K562 (cell line): ENCODE data around the gene SLC26A3. TPM values are rescaled to one million over a fixed set of nuclear protein-coding genes. Genes with fewer than 3 reads are reported as not detected.

Source experiments
- ATAC-seq: fragments of 200-7000 bp; cut with Tn5 transposase; 3 replicates; pipeline ENCODE4 v1.9.1; 2020; ENCODE audit warnings: moderate library complexity
- BruUV-seq: library from RNA; stranded (reverse); fragments of 400-500 nt; replicated peaks from 2 replicates; lab custom pipeline; 2021; lab: Mats Ljungman, UMichigan
- CTCF ChIA-PET: fragments of 300-600 bp; formaldehyde crosslinking; extraction: SDS; loops from one replicate; lab custom pipeline; 2021; ENCODE audit warnings: low intra/inter-chr PET ratio; lab: Yijun Ruan, JAX
- POLR2A ChIA-PET: fragments of 300-600, 350-650 bp; sonication (Branson Sonifier 250); formaldehyde crosslinking; extraction: SDS; loops from one replicate; lab custom pipeline; 2021; ENCODE audit warnings: antibody characterized with exemption, inconsistent platforms; lab: Yijun Ruan, JAX
- DNase-seq, 4 experiments: peaks; one replicate each; pipeline versions ENCODE4 v3.0.0 to v3.0.0-alpha.2; 2011 to 2018; ENCODE audit warnings: low spot score in 3 of 4, mixed read lengths in 3 of 4; ENCODE audit errors: extremely low read depth in 1 of 4
- FAIRE-seq: peaks from 2 replicates; lab custom pipeline; 2011; peaks lifted over from hg19 to GRCh38; lab: Jason Lieb, UNC
- H2AFZ ChIP-seq: 2 replicates; pipeline ENCODE4 v1.6.0; 2011; ENCODE audit warnings: low read depth, low read length, control low read depth, inconsistent platforms
- H3K27ac ChIP-seq: fragments of 200-600 bp; 3 replicates; pipeline ENCODE4 v1.8.0; 2011; ENCODE audit warnings: low read depth, mild to moderate bottlenecking, control low read depth, inconsistent platforms, low read length, moderate library complexity, mixed read lengths; ENCODE audit errors: extremely low read depth
- H3K27me3 ChIP-seq, 2 experiments: fragments of 300-600 bp in 1 of 2; 2 replicates in 1 of 2; 3 replicates in 1 of 2; pipeline versions ENCODE4 v1.6.0 to v1.8.0; 2011; ENCODE audit warnings: inconsistent platforms in 2 of 2, low read length in 2 of 2, mild to moderate bottlenecking in 1 of 2, mixed read lengths in 1 of 2, moderate library complexity in 1 of 2; ENCODE audit not compliant: control insufficient read depth in 2 of 2, insufficient read depth in 2 of 2
- H3K36me3 ChIP-seq: fragments of 300-600 bp; 3 replicates; pipeline ENCODE4 v1.8.0; 2011; ENCODE audit warnings: mild to moderate bottlenecking, low read length, inconsistent platforms; ENCODE audit not compliant: control insufficient read depth, insufficient read depth
- H3K4me1 ChIP-seq, 2 experiments: fragments of 200-600 bp in 1 of 2; replicated peaks in 1 of 2; 2 replicates in 1 of 2; 3 replicates in 1 of 2; pipeline versions ENCODE4 v1.5.1 to v1.8.0; 2011; ENCODE audit warnings: inconsistent platforms in 2 of 2, low read length in 2 of 2, mild to moderate bottlenecking in 1 of 2, mixed read lengths in 1 of 2, moderate library complexity in 1 of 2; ENCODE audit not compliant: control insufficient read depth in 2 of 2, insufficient read depth in 2 of 2
- H3K4me2 ChIP-seq: 2 replicates; pipeline ENCODE4 v1.6.1; 2011; ENCODE audit warnings: low read length, control low read depth, inconsistent platforms, mixed read lengths; ENCODE audit not compliant: insufficient read depth
- H3K4me3 ChIP-seq: fragments of 200-600 bp; sonication (generic), shearing (Covaris generic); 2 replicates; pipeline ENCODE4 v1.5.1; 2016; ENCODE audit warnings: control low read depth, inconsistent platforms
- H3K79me2 ChIP-seq: fragments of 200-600 bp; 3 replicates; pipeline ENCODE4 v1.8.0; 2011; ENCODE audit warnings: low read length, inconsistent platforms; ENCODE audit not compliant: control insufficient read depth, insufficient read depth
- H3K9ac ChIP-seq, 2 experiments: 2 replicates each; pipeline versions ENCODE4 v1.6.0 to v1.6.1; 2011; ENCODE audit warnings: low read depth in 2 of 2, low read length in 2 of 2, control low read depth in 1 of 2, inconsistent platforms in 1 of 2, mild to moderate bottlenecking in 1 of 2, mixed read lengths in 1 of 2; ENCODE audit not compliant: insufficient read depth in 1 of 2
- H3K9me1 ChIP-seq: one replicate; pipeline ENCODE4 v1.6.0; 2011; ENCODE audit warnings: inconsistent platforms, mild to moderate bottlenecking, low read length, moderate library complexity; ENCODE audit not compliant: control insufficient read depth, insufficient read depth
- H3K9me3 ChIP-seq: replicated peaks from 2 replicates; pipeline ENCODE4 v1.5.1; 2011; ENCODE audit warnings: low read depth, low read length, inconsistent platforms; ENCODE audit not compliant: control insufficient read depth, insufficient read depth
- H4K20me1 ChIP-seq: replicated peaks from 2 replicates; pipeline ENCODE4 v1.6.1; 2011; ENCODE audit warnings: low read length, inconsistent platforms, mixed read lengths; ENCODE audit not compliant: control insufficient read depth, insufficient read depth
- PBX2 ChIP-seq, 2 experiments: IDR thresholded peaks in 1 of 2; conservative IDR thresholded peaks in 1 of 2; 2 replicates each; pipeline ENCODE4 v1.6.1; 2016; ENCODE audit warnings: low read depth in 2 of 2, mild to moderate bottlenecking in 1 of 2, missing compliant biosample characterization in 1 of 2, missing genetic modification characterization in 1 of 2, moderate library complexity in 1 of 2
- PURB ChIP-seq: sonication (generic); formaldehyde crosslinking; IDR thresholded peaks from 2 replicates; pipeline ENCODE4 v1.9.0; 2021; ENCODE audit warnings: low read depth, mild to moderate bottlenecking, missing genetic modification reagents
- SETDB1 ChIP-seq: IDR thresholded peaks from one replicate; pipeline ENCODE4 v1.6.1; 2012; ENCODE audit warnings: low read length, control low read depth, inconsistent platforms
- SNRNP70 ChIP-seq: fragments of 200-400 bp; formaldehyde crosslinking; optimal IDR thresholded peaks from 2 replicates; pipeline ENCODE3; 2017; ENCODE audit warnings: low read depth, low read length
- WGBS: fragments of 100-300 bp; shearing (Covaris generic); methylation state at CpG from one replicate; pipeline ENCODE4 v1.1.6; 2016; ENCODE audit warnings: low coverage, mixed read lengths; ENCODE audit not compliant: insufficient coverage; ENCODE audit errors: missing lambda C conversion rate; 5-methylcytosine and 5-hydroxymethylcytosine counted together
- in situ Hi-C: fragments of 300-500 bp; cut with MboI; formaldehyde crosslinking; loops from 4 replicates; pipeline ENCODE4 v1.15.0; 2018; ENCODE audit warnings: inconsistent platforms, mixed read lengths
- intact Hi-C: fragments of 100-400 bp; cut with micrococcal nuclease; formaldehyde crosslinking; loops from 2 replicates; pipeline ENCODE4 v1.14.2; 2022
- polyA plus RNA-seq, 8 experiments: library from polyadenylated mRNA; depleted of rRNA in 4 of 8; stranded (reverse) in 5 of 8; unstranded in 3 of 8; fragments of >200 nt; fragmentation: Nextera tagmentation in 2 of 8; fragmentation: Illumina TruSeq in 1 of 8; extraction: Ambion mirVana in 2 of 8; extraction: Trizol in 1 of 8; gene quantifications; 2 replicates each; pipeline versions ENCODE4 v1.2.1 to v1.2.3, GENCODE V29; 2011 to 2014; ENCODE audit warnings: inconsistent platforms in 1 of 8, missing spikeins in 1 of 8
- total RNA-seq, 7 experiments: library from RNA; depleted of rRNA in 6 of 7; stranded (reverse); fragments of >200 nt in 6 of 7; fragmentation: Illumina TruSeq in 2 of 7; extraction: Trizol in 2 of 7; gene quantifications; 2 replicates each; pipeline versions ENCODE4 v1.2.1 to v1.2.3, GENCODE V29; 2011 to 2021; ENCODE audit warnings: low replicate concordance in 1 of 7

Gene SLC26A3
- total and polyA plus RNA-seq, 9 of the 15 experiments (the other 6 are each of a cell fraction or from before 2014, with no cell fraction given): 0.86 TPM; not detected in 8

- H3K79me2 ChIP-seq: no peaks in the 10 kb centered on the region
- ATAC-seq (no peak), FAIRE-seq (no peak), DNase-seq (no peak)
- intact Hi-C loops (no loop called here), in situ Hi-C loops (no loop called here)
- TF ChIP-seq SNRNP70 (no peak), PURB (no peak), PBX2 (CRISPR knock-in tag; IDR thresholded peaks at IDR 0.05; ENCODE audit: low read depth) (no peak), PBX2 (tag; conservative IDR thresholded peaks at IDR 0.05; ENCODE audit: low read depth) (no peak), SETDB1 (no peak)
- WGBS: 25% methylated on average over 5 of the region's 5 CpGs
- POLR2A ChIA-PET: no interaction called here
- no peak overlapping the region for H3K9ac ChIP-seq
- peak overlapping the region; percentile 56 for H2AFZ ChIP-seq
- H3K4me3 ChIP-seq: no peak overlapping the region
- H3K9me1 ChIP-seq: no peaks in the 10 kb centered on the region
- no peaks in the 10 kb centered on the region for H3K9me3 ChIP-seq
- BruUV-seq: no TSS peak
- H3K4me2 ChIP-seq: no peak overlapping the region
- no peak overlapping the region for H3K27ac ChIP-seq
- CTCF ChIA-PET: no interaction called here
- no peaks in the 10 kb centered on the region; a peak in 1 of 5 replicates for H3K27me3 ChIP-seq
- no peaks in the 10 kb centered on the region for H4K20me1 ChIP-seq
- H3K4me1 ChIP-seq: no peaks in the 10 kb centered on the region; a peak in 1 of 5 replicates
- H3K36me3 ChIP-seq: no peaks in the 10 kb centered on the region
These were observed 8.9 kb upstream of the SLC26A3 start for GRCh38 chr7:107811934-107812333.
